ENCODE results near the gene CDH6. TPM values are rescaled to one million over a fixed set of nuclear protein-coding genes. Genes with fewer than 3 reads are reported as not detected.

CDH6 gene
- total and polyA plus RNA-seq, 2 donors (not counting 3 experiments of a cell fraction or from before 2014, with no cell fraction given) = 0.06 TPM; not detected in 1

GRCh38 chr5:31268256-31268655 is 74.8 kb downstream of the CDH6 start:
- POLR2A ChIA-PET = no interaction called here
- DNase-seq (ENCODE audit: low read depth, low spot score) (no peak), FAIRE-seq (no peak)
- Histone ChIP-seq H3K4me3 (replicated peaks in 1 of 3; ENCODE audit: insufficient read depth in 1 of 3, low read depth in 1 of 3, low read length in 3 of 3) (no peak overlapping the region), H3K27ac (ENCODE audit: insufficient read depth, low read depth, low read length) (no peak overlapping the region), H3K79me2 (ENCODE audit: control insufficient read depth, insufficient read depth, low read length) (no peaks in the 10 kb centered on the region), H3K36me3 (ENCODE audit: control insufficient read depth in 2 of 2, extremely low read depth in 1 of 2, insufficient read depth in 2 of 2, low read length in 2 of 2) (no peaks in the 10 kb centered on the region), H3K9me1 (replicated peaks; ENCODE audit: control insufficient read depth, extremely low read depth, insufficient read depth, low read length) (no peaks in the 10 kb centered on the region), H3K4me1 (ENCODE audit: control insufficient read depth, extremely low read depth, insufficient read depth, low read length) (no peaks in the 10 kb centered on the region), H3K9me3 (replicated peaks; ENCODE audit: control insufficient read depth, insufficient read depth, low read length) (no peaks in the 10 kb centered on the region), H3K9ac (replicated peaks; ENCODE audit: extremely low read depth, insufficient read depth, low read length) (no peak overlapping the region), H3K4me2 (ENCODE audit: insufficient read depth, low read length) (no peak overlapping the region), H3K27me3 (ENCODE audit: control insufficient read depth in 2 of 2, insufficient read depth in 2 of 2, low read length in 2 of 2) (no peaks in the 10 kb centered on the region), H2AFZ (ENCODE audit: low read depth, low read length) (no peak overlapping the region), H4K20me1 (replicated peaks; ENCODE audit: control insufficient read depth, extremely low read depth, insufficient read depth, low read length) (no peaks in the 10 kb centered on the region)
- CTCF ChIA-PET = interaction anchor here (1.3 kb wide), 1 partner anchor 21 kb away, joined by 3 read pairs; no protein-coding TSS in a partner anchor
- dilution Hi-C loops (cut with MboI; ENCODE audit: extremely low pct_ligation_motif_present, low sequenced_read_pairs) (no loop called here), intact Hi-C loops (cut with micrococcal nuclease) (no loop called here)
- TF ChIP-seq POLR2AphosphoS5 (IDR thresholded peaks at IDR 0.05; ENCODE audit: insufficient read depth, low read depth, low read length) = no peak
- TF ChIP-seq FOS (IDR thresholded peaks at IDR 0.05; ENCODE audit: borderline replicate concordance, insufficient read depth, low read length) = no peak
- no peak for TF ChIP-seq POLR2A (IDR thresholded peaks at IDR 0.05; ENCODE audit: low read depth, low read length)
- no peak for TF ChIP-seq EZH2 (IDR thresholded peaks at IDR 0.05; ENCODE audit: borderline replicate concordance, low read depth, low read length, severe bottlenecking)
- TF ChIP-seq CTCF (IDR thresholded peaks at IDR 0.05; ENCODE audit: extremely low read depth in 1 of 2, insufficient read depth in 1 of 2, low read depth in 1 of 2, low read length in 2 of 2) = no peak
- TF ChIP-seq MAX (IDR thresholded peaks at IDR 0.05; ENCODE audit: insufficient read depth, insufficient read length) = no peak
- TF ChIP-seq MYC (IDR thresholded peaks at IDR 0.05; ENCODE audit: low read depth, low read length) = no peak
- no peak for TF ChIP-seq GATA2 (IDR thresholded peaks at IDR 0.05; ENCODE audit: insufficient read depth, insufficient read length, low read depth, low read length)
- TF ChIP-seq JUN (IDR thresholded peaks at IDR 0.05; ENCODE audit: borderline replicate concordance, insufficient read depth, insufficient read length, low read depth) = no peak
- BruUV-seq (replicated peaks) = no TSS peak
